ENCODE results near the gene VPS41. TPM values are rescaled to one million over a fixed set of nuclear protein-coding genes. Genes with fewer than 3 reads are reported as not detected.

Gene VPS41
- total RNA-seq, 2 experiments from 2014 or later: 23.2 to 46.1 TPM

- no peaks in the 10 kb centered on the region for H3K79me2 ChIP-seq (ENCODE audit: insufficient read depth, low read depth, low read length)
- H3K9me3 ChIP-seq (ENCODE audit: low read length): no peaks in the 10 kb centered on the region
- no peak overlapping the region for H2AFZ ChIP-seq (ENCODE audit: low read length)
- no peak overlapping the region for H3K4me2 ChIP-seq (ENCODE audit: low read length)
- H3K4me1 ChIP-seq (ENCODE audit: insufficient read depth, low read length, poor library complexity, severe bottlenecking): no peaks in the 10 kb centered on the region
- no peaks in the 10 kb centered on the region for H3K36me3 ChIP-seq (ENCODE audit: insufficient read depth, low read length)
- BruUV-seq (replicated peaks): no TSS peak
- no peak overlapping the region for H3K4me3 ChIP-seq (ENCODE audit: low read depth, low read length, poor library complexity, severe bottlenecking)
- ChIA-PET POLR2A (no interaction called here), CTCF (ENCODE audit: unreplicated experiment) (no interaction called here)
- no peak overlapping the region for H3K27ac ChIP-seq (ENCODE audit: low read depth, low read length, poor library complexity, severe bottlenecking)
- no peak for DNase-seq (ENCODE audit: low spot score)
- H4K20me1 ChIP-seq (ENCODE audit: insufficient read depth, low read length): no peaks in the 10 kb centered on the region
- intact Hi-C loops (cut with micrococcal nuclease; ENCODE audit: unreplicated experiment): no loop called here
- no peaks in the 10 kb centered on the region for H3K9me2 ChIP-seq (ENCODE audit: insufficient read depth, low read length)
- TF ChIP-seq CTCF (conservative IDR thresholded peaks at IDR 0.05; ENCODE audit: low read length): no peak
- TF ChIP-seq EZH2phosphoT487 (IDR thresholded peaks at IDR 0.05; ENCODE audit: borderline replicate concordance, low read depth, low read length): no peak
Measured at GRCh38 chr7:38936641-38937040, 27.6 kb upstream of the VPS41 start.

GRCh38 chr7:38934536-38934935 lies 25.5 kb upstream of the VPS41 start:
- Histone ChIP-seq H2AFZ (ENCODE audit: low read length) (no peak overlapping the region), H3K27ac (ENCODE audit: low read depth, low read length, poor library complexity, severe bottlenecking) (no peak overlapping the region), H3K4me1 (ENCODE audit: insufficient read depth, low read length, poor library complexity, severe bottlenecking) (no peaks in the 10 kb centered on the region), H3K4me2 (ENCODE audit: low read length) (no peak overlapping the region), H4K20me1 (ENCODE audit: insufficient read depth, low read length) (no peaks in the 10 kb centered on the region), H3K79me2 (ENCODE audit: insufficient read depth, low read depth, low read length) (no peaks in the 10 kb centered on the region), H3K36me3 (ENCODE audit: insufficient read depth, low read length) (no peaks in the 10 kb centered on the region), H3K9me2 (ENCODE audit: insufficient read depth, low read length) (no peaks in the 10 kb centered on the region), H3K4me3 (ENCODE audit: low read depth, low read length, poor library complexity, severe bottlenecking) (no peak overlapping the region), H3K9me3 (ENCODE audit: low read length) (no peaks in the 10 kb centered on the region)
- ChIA-PET CTCF (ENCODE audit: unreplicated experiment) (no interaction called here), POLR2A (no interaction called here)
- BruUV-seq (replicated peaks): no TSS peak
- TF ChIP-seq EZH2phosphoT487 (IDR thresholded peaks at IDR 0.05; ENCODE audit: borderline replicate concordance, low read depth, low read length) (no peak), CTCF (conservative IDR thresholded peaks at IDR 0.05; ENCODE audit: low read length) (no peak)
- DNase-seq (ENCODE audit: low spot score): no peak
- intact Hi-C loops (cut with micrococcal nuclease; ENCODE audit: unreplicated experiment): loop anchor here (5.0 kb wide), 3 partner anchors 137 to 588 kb away; no protein-coding TSS in a partner anchor

- H3K9me2 ChIP-seq (ENCODE audit: insufficient read depth, low read length): no peaks in the 10 kb centered on the region
- H3K36me3 ChIP-seq (ENCODE audit: insufficient read depth, low read length): no peaks in the 10 kb centered on the region
- CTCF ChIA-PET (ENCODE audit: unreplicated experiment): no interaction called here
- intact Hi-C loops (cut with micrococcal nuclease; ENCODE audit: unreplicated experiment): loop anchor here (5.0 kb wide), 3 partner anchors 137 to 588 kb away; no protein-coding TSS in a partner anchor
- H2AFZ ChIP-seq (ENCODE audit: low read length): no peak overlapping the region
- H4K20me1 ChIP-seq (ENCODE audit: insufficient read depth, low read length): no peaks in the 10 kb centered on the region
- H3K4me2 ChIP-seq (ENCODE audit: low read length): no peak overlapping the region
- H3K27ac ChIP-seq (ENCODE audit: low read depth, low read length, poor library complexity, severe bottlenecking): no peak overlapping the region
- POLR2A ChIA-PET: no interaction called here
- H3K79me2 ChIP-seq (ENCODE audit: insufficient read depth, low read depth, low read length): no peaks in the 10 kb centered on the region
- no TSS peak for BruUV-seq (replicated peaks)
- no peaks in the 10 kb centered on the region for H3K4me1 ChIP-seq (ENCODE audit: insufficient read depth, low read length, poor library complexity, severe bottlenecking)
- no peak overlapping the region for H3K4me3 ChIP-seq (ENCODE audit: low read depth, low read length, poor library complexity, severe bottlenecking)
- no peak for DNase-seq (ENCODE audit: low spot score)
- TF ChIP-seq CTCF (conservative IDR thresholded peaks at IDR 0.05; ENCODE audit: low read length): no peak
- TF ChIP-seq EZH2phosphoT487 (IDR thresholded peaks at IDR 0.05; ENCODE audit: borderline replicate concordance, low read depth, low read length): no peak
- H3K9me3 ChIP-seq (ENCODE audit: low read length): no peaks in the 10 kb centered on the region
Measured at GRCh38 chr7:38934051-38934450, 25.1 kb upstream of the VPS41 start.

Data from OCI-LY7 (cell line).